Stimulated activated CD4-positive, alpha-beta T cell treated with anti-CD3 and anti-CD28 coated beads, Interleukin-4, amount 100 ng/mL, for 24 hours (primary cell): ENCODE results near the gene HOXC13.

Experiments used
- DNase-seq: peaks from one replicate; pipeline ENCODE4 v3.0.0-alpha.2; 2020

The HOXC13 gene, protein sequence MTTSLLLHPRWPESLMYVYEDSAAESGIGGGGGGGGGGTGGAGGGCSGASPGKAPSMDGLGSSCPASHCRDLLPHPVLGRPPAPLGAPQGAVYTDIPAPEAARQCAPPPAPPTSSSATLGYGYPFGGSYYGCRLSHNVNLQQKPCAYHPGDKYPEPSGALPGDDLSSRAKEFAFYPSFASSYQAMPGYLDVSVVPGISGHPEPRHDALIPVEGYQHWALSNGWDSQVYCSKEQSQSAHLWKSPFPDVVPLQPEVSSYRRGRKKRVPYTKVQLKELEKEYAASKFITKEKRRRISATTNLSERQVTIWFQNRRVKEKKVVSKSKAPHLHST

GRCh38 chr12:53938326-53939140 is at the start of gene HOXC13:
Gene HOXC13, plus strand, starts transcription at chr12:53938831. Its CDS starts 76 bp downstream, at chr12:53938907.
- peak; percentile 30 for DNase-seq

- no peak for DNase-seq
Observed at GRCh38 chr12:53890081-53890480, 48.5 kb upstream of the HOXC13 start.

DNA sequence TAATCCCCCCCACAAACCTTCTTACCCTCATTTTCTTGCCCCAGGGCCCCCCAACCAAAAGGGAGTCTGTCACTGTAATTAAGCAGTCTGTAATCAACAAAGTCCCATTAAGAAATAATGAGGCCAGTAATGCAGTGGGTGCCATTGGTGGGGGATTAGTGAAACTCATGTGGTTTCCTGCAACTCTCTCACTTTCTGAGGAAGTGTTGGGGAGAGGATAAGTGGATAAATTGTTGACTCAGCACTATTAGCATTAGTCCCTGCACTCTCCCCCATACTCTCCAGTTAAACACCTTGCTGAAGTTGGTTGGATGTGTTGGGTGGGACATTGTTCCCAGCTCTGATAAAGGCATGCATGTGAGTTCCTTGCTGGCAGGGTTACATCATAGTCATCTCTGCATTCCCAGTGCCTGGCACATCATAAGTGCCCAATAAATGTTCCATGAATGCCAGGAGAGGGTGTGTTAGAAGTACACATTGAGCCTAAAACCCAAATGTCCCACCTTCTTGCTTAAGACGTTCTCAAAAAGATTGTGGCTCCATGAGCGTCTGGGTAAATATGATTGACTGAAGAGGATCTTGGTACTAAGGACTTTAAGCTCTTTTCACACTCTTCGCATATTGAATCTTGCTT is 45.8 kb upstream of the HOXC13 start:
- no peak for DNase-seq

- DNase-seq = no peak
Observed at GRCh38 chr12:53899230-53899629, 39.4 kb upstream of the HOXC13 start.

DNA sequence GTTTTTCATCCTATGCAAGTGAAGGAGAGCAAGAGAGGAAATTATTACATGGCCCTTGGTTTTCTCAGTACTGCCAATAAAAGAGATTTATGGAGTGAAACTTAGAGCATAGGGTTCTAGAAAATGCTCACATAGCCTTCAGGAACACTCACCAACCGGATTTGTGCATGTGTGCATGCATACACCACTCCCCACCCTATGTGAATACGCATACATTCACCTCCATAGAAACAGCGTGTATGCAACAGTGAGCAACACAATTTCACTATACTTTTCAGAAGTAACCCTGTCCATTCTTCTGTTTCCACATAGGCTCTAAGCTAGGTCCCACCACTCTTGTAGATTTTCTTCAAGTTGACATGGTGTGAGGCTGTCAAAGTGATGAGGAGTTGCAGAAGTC is 31.5 kb upstream of the HOXC13 start:
- no peak for DNase-seq

DNA sequence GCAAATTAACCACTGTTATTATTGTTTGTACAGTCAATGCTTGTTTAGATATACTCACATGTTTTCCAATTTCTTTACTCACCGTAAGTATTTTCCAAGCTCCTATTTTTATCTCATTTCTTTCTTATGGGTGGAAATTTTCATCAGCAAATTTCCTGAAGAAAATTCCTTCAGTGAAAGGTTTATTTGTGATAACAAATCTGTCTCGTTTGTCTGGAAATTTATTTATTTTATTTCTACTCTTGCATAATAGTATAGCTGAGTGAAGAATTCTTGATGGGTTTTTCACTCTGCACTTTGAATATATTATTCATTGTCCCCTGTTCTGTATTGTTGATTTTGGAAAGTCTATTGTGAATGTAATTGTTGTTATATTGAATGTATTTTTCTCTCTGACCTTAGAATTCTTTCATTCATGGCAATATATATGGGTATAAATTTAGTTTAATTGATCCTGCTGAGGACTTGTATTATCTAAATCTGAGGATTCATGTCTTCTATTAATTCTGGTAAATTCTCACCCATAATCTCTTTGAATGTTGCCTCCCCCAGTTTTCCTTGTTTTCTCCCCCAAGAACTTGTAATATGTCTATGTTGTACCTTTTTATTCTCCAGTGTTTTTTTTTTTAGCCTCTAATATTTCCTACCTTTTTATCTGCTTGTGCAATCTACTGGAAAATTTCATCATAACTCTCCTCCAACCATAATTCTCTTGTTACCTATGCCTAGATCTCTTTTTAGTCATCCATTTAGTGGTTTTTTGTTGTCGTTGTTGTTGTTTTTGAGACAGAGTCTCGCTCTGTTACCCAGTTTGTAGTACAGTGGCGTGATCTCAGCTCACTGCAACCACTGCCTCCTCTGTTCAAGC is 21.6 kb upstream of the HOXC13 start:
- DNase-seq = no peak

DNA sequence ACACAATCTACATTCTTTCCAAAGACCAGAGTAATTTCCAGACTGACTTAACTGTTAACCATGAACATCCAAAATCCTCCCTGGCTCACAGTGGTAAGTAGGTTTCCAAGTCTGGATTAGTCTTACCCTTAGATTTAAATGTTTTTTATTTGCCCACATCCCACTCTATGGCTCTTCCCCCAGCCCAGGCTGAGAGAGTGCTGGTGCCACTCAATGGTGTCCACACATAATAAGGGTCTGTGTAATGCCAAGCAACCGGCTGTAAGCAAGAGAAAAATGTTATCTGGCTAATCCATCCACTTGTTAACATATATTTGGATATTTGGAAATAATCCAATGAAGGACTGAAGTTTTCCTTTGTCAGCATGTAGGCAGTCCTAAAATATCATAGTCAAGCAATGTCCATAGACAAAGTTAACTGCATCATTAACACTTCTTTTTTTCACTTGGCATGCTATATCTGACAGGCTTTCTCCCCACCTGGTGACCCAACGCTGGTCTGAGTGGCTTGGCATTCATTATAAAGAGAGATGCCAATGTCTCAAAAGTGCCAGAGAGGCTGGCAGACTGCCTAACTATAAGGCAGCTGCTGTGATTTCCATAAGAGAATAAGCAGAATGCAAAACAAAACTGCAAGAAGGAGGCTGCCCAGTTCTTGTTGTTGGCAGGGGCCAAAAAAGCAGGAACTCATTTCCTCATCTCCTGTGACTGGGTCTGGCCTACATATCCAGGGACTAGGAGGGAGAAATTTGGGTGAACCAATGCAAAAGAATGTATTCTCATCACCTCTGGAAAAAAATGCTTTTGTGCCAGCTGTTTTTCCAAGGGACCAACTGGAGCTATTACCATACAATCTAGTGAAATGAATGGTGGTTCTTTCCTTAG is 13.9 kb upstream of the HOXC13 start:
- DNase-seq = no peak

GRCh38 chr12:53927220-53928029 is 11.2 kb upstream of the HOXC13 start:
- DNase-seq = no peak

GRCh38 chr12:53928054-53928835 is 10.4 kb upstream of the HOXC13 start:
- DNase-seq = no peak

DNA sequence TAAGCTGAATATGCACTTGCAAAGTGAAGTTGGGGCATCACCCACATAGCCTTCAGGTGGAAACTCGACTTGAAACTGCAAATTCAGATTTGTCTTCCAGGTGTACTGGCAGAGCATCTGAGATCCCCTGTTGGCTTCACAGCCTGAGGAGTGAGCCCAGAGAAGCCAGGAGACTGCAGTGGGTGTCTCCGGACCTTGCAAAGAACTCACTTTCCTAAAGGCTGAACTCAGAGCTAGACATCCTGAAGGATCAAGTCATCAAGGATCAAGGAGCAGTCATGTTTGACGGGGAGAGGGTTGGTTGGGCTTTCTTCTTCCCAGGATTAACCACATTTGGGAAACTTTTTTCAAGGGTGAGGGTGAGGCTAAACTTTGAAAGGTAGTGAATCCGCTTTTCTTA is 9.1 kb upstream of the HOXC13 start:
- DNase-seq = no peak

- no peak for DNase-seq
Observed at GRCh38 chr12:53930591-53931255, 7.9 kb upstream of the HOXC13 start.

DNA sequence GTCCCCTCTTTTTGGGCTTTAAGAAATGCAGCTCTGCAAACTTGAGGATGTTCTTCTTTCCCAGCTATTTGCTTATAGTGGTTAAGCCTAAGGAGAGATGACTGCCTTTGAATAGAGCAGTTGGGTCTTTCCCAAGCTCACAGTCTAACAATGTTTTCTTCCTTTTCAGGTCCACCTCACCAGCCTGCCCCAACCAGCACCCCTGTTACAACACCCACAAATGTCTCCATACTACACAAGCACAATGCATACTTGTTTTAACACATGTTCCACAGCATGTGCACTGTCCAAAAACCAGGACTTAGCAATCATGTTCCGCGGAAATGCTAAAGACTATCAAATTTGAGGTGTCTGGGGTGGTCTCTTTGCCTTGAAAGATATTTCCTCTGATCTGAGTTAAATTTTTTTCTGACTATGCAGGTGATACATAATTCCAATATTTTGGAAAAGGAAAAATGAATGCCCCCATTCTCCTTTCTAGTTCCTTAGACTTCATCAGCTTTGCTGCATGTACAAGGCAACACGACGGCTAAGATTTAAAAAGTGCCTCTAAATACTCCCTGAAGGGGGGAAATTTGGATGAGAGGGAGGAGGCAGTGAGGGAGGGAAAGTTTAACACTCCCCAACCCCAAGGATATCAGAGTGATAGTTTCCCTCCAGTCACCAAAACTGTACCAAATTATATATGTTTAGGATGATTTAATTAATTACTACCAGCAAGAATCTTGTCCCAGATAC is 6.6 kb upstream of the HOXC13 start:
- no peak for DNase-seq

DNA sequence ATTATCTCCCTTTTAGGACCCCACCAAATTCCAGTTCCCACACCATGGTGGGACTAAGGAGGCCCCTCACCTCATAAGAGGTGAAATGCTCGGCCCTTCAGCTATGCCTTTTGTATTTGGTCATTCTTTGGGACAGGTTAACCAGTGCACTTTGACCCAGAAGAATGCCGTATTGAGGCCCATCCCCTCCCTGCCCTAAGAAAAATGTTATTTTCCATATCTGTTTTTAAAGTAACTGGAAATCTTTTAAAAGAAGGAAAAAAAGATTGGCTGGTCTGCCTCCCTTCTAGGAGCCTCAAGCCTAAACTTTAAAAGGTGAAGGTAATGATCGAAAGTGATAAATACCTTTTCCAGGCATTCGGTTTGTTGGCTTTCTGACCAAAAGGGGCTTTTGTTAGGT is 5.7 kb upstream of the HOXC13 start:
- DNase-seq = no peak

- no peak for DNase-seq
Observed at GRCh38 chr12:53935383-53936341, 3.0 kb upstream of the HOXC13 start.

GRCh38 chr12:53937099-53937498 is 1.5 kb upstream of the HOXC13 start:
- DNase-seq = no peak

DNA sequence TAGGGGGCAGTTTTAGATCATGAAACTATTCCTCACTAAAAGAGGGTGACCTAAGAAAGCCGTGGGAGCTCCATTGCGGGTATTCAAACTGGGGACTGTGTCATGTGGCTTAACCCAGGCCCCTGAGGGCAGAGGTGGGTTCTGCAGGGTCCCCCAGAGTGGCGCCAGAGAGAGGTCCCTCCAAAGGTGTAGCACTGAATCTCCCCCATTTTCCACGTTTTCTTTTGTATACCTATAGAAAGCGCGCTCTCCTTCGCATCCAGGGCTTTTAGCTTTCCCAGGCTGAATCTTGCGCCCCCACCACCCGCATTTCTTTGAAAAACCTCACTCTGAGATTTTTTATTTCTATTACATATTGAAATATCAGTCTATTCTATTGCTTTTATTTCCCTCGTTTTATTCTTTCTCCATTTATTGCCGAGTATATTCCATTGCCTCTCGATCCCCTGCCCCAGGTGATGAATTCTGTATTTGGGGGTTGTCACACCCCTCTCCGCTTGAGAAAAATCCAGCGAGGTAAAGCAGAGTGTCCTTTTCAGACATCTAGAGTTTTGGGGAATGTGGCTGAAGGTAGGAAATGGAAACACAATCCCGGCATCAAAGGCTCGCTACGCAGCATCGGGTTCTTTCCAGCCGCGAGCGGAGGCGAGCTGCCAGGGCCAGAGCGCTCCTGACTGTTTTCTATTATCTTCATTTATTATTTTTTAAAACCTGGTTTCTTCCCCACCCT is 870 bp upstream of the HOXC13 start:
- no peak for DNase-seq
